ENCODE results near the gene F7. TPM values are rescaled to one million over a fixed set of nuclear protein-coding genes. Genes with fewer than 3 reads are reported as not detected.
A peak's percentile ranks its signal among the peaks of the same experiment; 100 is the strongest.

Gene F7
- total and polyA plus RNA-seq, 9 of the 15 experiments (the other 6 are each of a cell fraction or from before 2014, with no cell fraction given) = not detected

DNA sequence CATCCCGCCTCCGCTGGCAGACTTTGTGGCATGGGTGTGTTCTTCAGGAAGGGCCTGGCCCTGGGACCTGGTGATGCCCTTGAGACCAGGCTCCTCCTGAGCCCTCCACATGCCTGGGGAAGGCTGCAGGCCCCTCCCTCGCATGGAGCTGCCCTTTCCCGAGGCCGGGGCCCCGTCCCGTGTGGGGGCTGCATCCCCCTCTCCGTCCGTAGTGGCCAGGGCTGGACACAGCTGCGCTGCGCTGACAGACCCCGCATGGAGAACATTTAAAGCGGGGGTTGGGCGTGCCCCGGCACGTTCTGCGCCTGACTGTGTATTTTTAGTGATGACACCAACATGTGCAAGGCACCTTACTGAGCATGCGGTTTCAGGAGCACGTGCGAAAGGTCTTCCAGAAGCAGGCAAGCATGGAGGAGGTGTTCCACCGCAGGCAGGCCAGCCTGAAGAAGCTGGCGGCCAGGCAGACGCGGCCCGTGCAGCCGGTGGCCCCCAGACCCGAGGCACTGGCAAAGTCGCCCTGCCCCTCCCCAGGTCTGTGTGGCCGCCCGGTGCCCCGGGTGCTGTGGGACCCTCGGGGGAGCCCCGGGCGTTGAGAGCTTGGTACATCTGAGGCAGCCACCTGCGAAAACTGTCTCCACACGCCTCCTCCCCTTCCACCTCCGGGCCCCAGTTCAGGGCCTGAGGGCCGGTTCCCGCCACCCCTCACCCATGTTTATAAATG is 28.8 kb upstream of the F7 start (continued):
- TF ChIP-seq, protein P1, sequence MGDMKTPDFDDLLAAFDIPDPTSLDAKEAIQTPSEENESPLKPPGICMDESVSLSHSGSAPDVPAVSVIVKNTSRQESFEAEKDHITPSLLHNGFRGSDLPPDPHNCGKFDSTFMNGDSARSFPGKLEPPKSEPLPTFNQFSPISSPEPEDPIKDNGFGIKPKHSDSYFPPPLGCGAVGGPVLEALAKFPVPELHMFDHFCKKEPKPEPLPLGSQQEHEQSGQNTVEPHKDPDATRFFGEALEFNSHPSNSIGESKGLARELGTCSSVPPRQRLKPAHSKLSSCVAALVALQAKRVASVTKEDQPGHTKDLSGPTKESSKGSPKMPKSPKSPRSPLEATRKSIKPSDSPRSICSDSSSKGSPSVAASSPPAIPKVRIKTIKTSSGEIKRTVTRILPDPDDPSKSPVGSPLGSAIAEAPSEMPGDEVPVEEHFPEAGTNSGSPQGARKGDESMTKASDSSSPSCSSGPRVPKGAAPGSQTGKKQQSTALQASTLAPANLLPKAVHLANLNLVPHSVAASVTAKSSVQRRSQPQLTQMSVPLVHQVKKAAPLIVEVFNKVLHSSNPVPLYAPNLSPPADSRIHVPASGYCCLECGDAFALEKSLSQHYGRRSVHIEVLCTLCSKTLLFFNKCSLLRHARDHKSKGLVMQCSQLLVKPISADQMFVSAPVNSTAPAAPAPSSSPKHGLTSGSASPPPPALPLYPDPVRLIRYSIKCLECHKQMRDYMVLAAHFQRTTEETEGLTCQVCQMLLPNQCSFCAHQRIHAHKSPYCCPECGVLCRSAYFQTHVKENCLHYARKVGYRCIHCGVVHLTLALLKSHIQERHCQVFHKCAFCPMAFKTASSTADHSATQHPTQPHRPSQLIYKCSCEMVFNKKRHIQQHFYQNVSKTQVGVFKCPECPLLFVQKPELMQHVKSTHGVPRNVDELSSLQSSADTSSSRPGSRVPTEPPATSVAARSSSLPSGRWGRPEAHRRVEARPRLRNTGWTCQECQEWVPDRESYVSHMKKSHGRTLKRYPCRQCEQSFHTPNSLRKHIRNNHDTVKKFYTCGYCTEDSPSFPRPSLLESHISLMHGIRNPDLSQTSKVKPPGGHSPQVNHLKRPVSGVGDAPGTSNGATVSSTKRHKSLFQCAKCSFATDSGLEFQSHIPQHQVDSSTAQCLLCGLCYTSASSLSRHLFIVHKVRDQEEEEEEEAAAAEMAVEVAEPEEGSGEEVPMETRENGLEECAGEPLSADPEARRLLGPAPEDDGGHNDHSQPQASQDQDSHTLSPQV (IDR thresholded peaks at IDR 0.05) = no peak
- TF ChIP-seq, protein P2, sequence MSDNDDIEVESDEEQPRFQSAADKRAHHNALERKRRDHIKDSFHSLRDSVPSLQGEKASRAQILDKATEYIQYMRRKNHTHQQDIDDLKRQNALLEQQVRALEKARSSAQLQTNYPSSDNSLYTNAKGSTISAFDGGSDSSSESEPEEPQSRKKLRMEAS (CRISPR knock-in tag; IDR thresholded peaks at IDR 0.05) = peak; percentile 59; the same call in 1 of the 2 replicates
- TF ChIP-seq BHLHE40 (IDR thresholded peaks at IDR 0.05; ENCODE audit: low read length) (peak; percentile 52), ZFX (CRISPR knock-in tag; IDR thresholded peaks at IDR 0.05) (no peak)

DNA sequence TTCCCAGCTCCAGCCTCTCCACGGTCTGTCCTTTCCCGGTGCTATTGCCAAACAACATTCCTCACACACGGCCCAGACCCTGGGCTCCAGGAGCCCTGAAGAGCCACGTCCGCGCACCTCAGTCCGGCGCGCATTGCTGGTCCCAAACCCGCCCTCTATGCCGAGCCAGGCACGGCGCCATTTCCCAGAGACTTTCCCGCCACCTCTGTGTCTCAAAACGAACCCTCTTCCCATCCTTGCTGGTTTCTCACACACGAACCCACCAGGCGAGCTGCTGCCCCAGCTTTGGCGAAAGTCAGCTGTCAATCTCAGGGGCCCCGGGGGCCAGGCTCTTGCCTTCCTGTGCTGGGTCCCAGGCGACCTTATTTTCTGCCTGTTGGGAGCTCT is 28.0 kb upstream of the F7 start:
- no peak for ATAC-seq
- Histone ChIP-seq H3K9me3 (replicated peaks; ENCODE audit: control insufficient read depth, insufficient read depth, low read depth, low read length) (no peaks in the 10 kb centered on the region), H4K20me1 (replicated peaks; ENCODE audit: control insufficient read depth, insufficient read depth, low read length) (0 out of 2 replicates have a peak, but pooled peaks cover 6% of the 10 kb centered on the region), H2AFZ (ENCODE audit: low read depth, low read length) (no peak overlapping the region), H3K4me3 (no peak overlapping the region), H3K4me2 (ENCODE audit: insufficient read depth, low read length) (no peak overlapping the region), H3K4me1 (replicated peaks in 1 of 2; ENCODE audit: control insufficient read depth in 2 of 2, insufficient read depth in 2 of 2, low read length in 2 of 2) (peaks cover 0 to 23% of the 10 kb centered on the region in 2 experiments; a peak in 1 of 5 replicates), H3K9ac (ENCODE audit: insufficient read depth in 1 of 2, low read depth in 2 of 2, low read length in 2 of 2) (no peak overlapping the region), H3K27me3 (ENCODE audit: control insufficient read depth in 2 of 2, insufficient read depth in 2 of 2, low read length in 2 of 2) (peaks cover 0 to 76% of the 10 kb centered on the region in 2 experiments; a peak in 4 of 5 replicates), H3K36me3 (ENCODE audit: control insufficient read depth, insufficient read depth, low read length) (no peaks in the 10 kb centered on the region), H3K9me1 (ENCODE audit: control insufficient read depth, insufficient read depth, low read length) (no peaks in the 10 kb centered on the region), H3K27ac (ENCODE audit: extremely low read depth, low read depth, low read length) (no peak overlapping the region), H3K79me2 (ENCODE audit: control insufficient read depth, insufficient read depth, low read length) (no peaks in the 10 kb centered on the region)
- no peak for DNase-seq (ENCODE audit: extremely low read depth in 1 of 4, low spot score in 3 of 4)
- intact Hi-C loops (cut with micrococcal nuclease) (no loop called here), in situ Hi-C loops (cut with MboI) (no loop called here)
- WGBS (ENCODE audit: insufficient coverage, low coverage, missing lambda C conversion rate) = 22% methylated on average over 17 of the region's 20 CpGs
- POLR2A ChIA-PET = interaction anchor here (1.5 kb wide), 1 partner anchor 9 kb away, joined by 4 read pairs; no protein-coding TSS in a partner anchor
- no TSS peak for BruUV-seq (replicated peaks)
- no peak for FAIRE-seq
- CTCF ChIA-PET (ENCODE audit: low intra/inter-chr PET ratio) = no interaction called here
- TF ChIP-seq, protein P3, sequence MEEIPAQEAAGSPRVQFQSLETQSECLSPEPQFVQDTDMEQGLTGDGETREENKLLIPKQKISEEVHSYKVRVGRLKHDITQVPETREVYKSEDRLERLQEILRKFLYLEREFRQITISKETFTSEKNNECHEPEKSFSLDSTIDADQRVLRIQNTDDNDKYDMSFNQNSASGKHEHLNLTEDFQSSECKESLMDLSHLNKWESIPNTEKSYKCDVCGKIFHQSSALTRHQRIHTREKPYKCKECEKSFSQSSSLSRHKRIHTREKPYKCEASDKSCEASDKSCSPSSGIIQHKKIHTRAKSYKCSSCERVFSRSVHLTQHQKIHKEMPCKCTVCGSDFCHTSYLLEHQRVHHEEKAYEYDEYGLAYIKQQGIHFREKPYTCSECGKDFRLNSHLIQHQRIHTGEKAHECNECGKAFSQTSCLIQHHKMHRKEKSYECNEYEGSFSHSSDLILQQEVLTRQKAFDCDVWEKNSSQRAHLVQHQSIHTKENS (CRISPR knock-in tag; IDR thresholded peaks at IDR 0.05) = no peak
- TF ChIP-seq, protein P4, sequence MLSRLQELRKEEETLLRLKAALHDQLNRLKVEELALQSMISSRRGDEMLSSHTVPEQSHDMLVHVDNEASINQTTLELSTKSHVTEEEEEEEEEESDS (CRISPR knock-in tag; IDR thresholded peaks at IDR 0.05) = no peak
- TF ChIP-seq RBBP5 (IDR thresholded peaks at IDR 0.05; ENCODE audit: borderline replicate concordance, insufficient read depth, low read length, poor library complexity, severe bottlenecking) = no peak
- TF ChIP-seq SUPT5H (IDR thresholded peaks at IDR 0.05) = no peak
- no peak for TF ChIP-seq NR4A1 (CRISPR knock-in tag; IDR thresholded peaks at IDR 0.05)
- no peak for TF ChIP-seq NR4A1 (tag; IDR thresholded peaks at IDR 0.05)
- no peak for TF ChIP-seq ZNF778 (CRISPR knock-in tag; IDR thresholded peaks at IDR 0.05)
- TF ChIP-seq FOXK2 (conservative IDR thresholded peaks at IDR 0.05 in 1 of 2, IDR thresholded peaks at IDR 0.05 in 1 of 2; ENCODE audit: low read depth in 2 of 2) = no peak
